K562 (cell line): ENCODE data around the gene FBXO17. TPM values are rescaled to one million over a fixed set of nuclear protein-coding genes. Genes with fewer than 3 reads are reported as not detected.
A peak's percentile ranks its signal among the peaks of the same experiment; 100 is the strongest.

Experiments used
- BDP1 ChIP-seq: IDR thresholded peaks from 3 replicates; pipeline ENCODE4 v1.6.1; 2011; ENCODE audit not compliant: insufficient read length, insufficient read depth
- ELF4 ChIP-seq: fragments of 450-650 bp; formaldehyde crosslinking; IDR thresholded peaks from 2 replicates; pipeline ENCODE4 v1.4.0; 2022; ENCODE audit warnings: missing genetic modification characterization
- FOXK1 ChIP-seq: sonication (generic); formaldehyde crosslinking; IDR thresholded peaks from 2 replicates; pipeline ENCODE4 v1.8.0; 2022; ENCODE audit warnings: missing genetic modification reagents, mild to moderate bottlenecking, borderline replicate concordance
- MXI1 ChIP-seq: IDR thresholded peaks from 2 replicates; pipeline ENCODE4 v1.6.1; 2011; ENCODE audit warnings: low read depth, mild to moderate bottlenecking, improper control_type of control experiment, low read length
- NCOA4 ChIP-seq: fragments of 450-650 bp; IDR thresholded peaks from 2 replicates; pipeline ENCODE4 v1.6.1; 2018; ENCODE audit warnings: mild to moderate bottlenecking; ENCODE audit not compliant: partially characterized antibody
- PHF21A ChIP-seq: fragments of 450-650 bp; IDR thresholded peaks from 2 replicates; pipeline ENCODE4 v1.6.1; 2017; ENCODE audit warnings: low read depth, borderline replicate concordance
- SIN3B ChIP-seq: fragments of 450-650 bp; IDR thresholded peaks from 2 replicates; pipeline ENCODE4 v1.6.1; 2017; ENCODE audit warnings: low read depth, mild to moderate bottlenecking, moderate library complexity
- SLC30A9 ChIP-seq: fragments of 250-450 bp; sonication (Bioruptor Pico); IDR thresholded peaks from 2 replicates; pipeline ENCODE4 v1.8.0; 2022; ENCODE audit warnings: mild to moderate bottlenecking, moderate library complexity
- STAT5A ChIP-seq: IDR thresholded peaks from 2 replicates; pipeline ENCODE4 v1.6.1; 2012; ENCODE audit warnings: low read length, inconsistent platforms, borderline replicate concordance
- ZNF217 ChIP-seq: sonication (generic); formaldehyde crosslinking; IDR thresholded peaks from 2 replicates; pipeline ENCODE4 v1.8.0; 2022; ENCODE audit warnings: mild to moderate bottlenecking, missing genetic modification reagents
- ZNF239 ChIP-seq: fragments of 250-450 bp; sonication (Bioruptor Pico); IDR thresholded peaks from 2 replicates; pipeline ENCODE4 v1.4.0; 2020; ENCODE audit warnings: mild to moderate bottlenecking
- polyA plus RNA-seq, 8 experiments: library from polyadenylated mRNA; depleted of rRNA in 4 of 8; stranded (reverse) in 5 of 8; unstranded in 3 of 8; fragments of >200 nt; fragmentation: Nextera tagmentation in 2 of 8; fragmentation: Illumina TruSeq in 1 of 8; extraction: Ambion mirVana in 2 of 8; extraction: Trizol in 1 of 8; gene quantifications; 2 replicates each; pipeline versions ENCODE4 v1.2.1 to v1.2.3, GENCODE V29; 2011 to 2014; ENCODE audit warnings: inconsistent platforms in 1 of 8, missing spikeins in 1 of 8
- total RNA-seq, 7 experiments: library from RNA; depleted of rRNA in 6 of 7; stranded (reverse); fragments of >200 nt in 6 of 7; fragmentation: Illumina TruSeq in 2 of 7; extraction: Trizol in 2 of 7; gene quantifications; 2 replicates each; pipeline versions ENCODE4 v1.2.1 to v1.2.3, GENCODE V29; 2011 to 2021; ENCODE audit warnings: low replicate concordance in 1 of 7
- TF ChIP-seq, protein P1 (sequence below): fragments of 150-350 bp; conservative IDR thresholded peaks from 2 replicates; pipeline ENCODE4 v1.6.1; 2014; ENCODE audit warnings: low read length
- TF ChIP-seq, protein P2 (sequence below): fragments of 200-800 bp; sonication (Bioruptor generic); IDR thresholded peaks from 2 replicates; pipeline ENCODE4 v1.6.1; 2017; ENCODE audit warnings: missing genetic modification characterization, missing compliant biosample characterization
- TF ChIP-seq, protein P3 (sequence below): sonication (generic); formaldehyde crosslinking; IDR thresholded peaks from 2 replicates; pipeline ENCODE4 v1.8.1; 2023; ENCODE audit warnings: mild to moderate bottlenecking, missing genetic modification reagents
- TF ChIP-seq, protein P4 (sequence below): sonication (generic); formaldehyde crosslinking; IDR thresholded peaks from 2 replicates; pipeline ENCODE4 v1.8.0; 2022; ENCODE audit warnings: missing genetic modification reagents, mild to moderate bottlenecking, borderline replicate concordance
- TF ChIP-seq, protein P5 (sequence below): fragments of 250-450 bp; sonication (Bioruptor Pico); IDR thresholded peaks from 2 replicates; pipeline ENCODE4 v1.8.0; 2022; ENCODE audit warnings: moderate library complexity, mild to moderate bottlenecking, inconsistent platforms
- TF ChIP-seq, protein P6 (sequence below), 2 experiments: fragments of 450-650 bp; IDR thresholded peaks; 2 replicates each; pipeline ENCODE4 v1.6.1; 2016

FBXO17 gene
- total and polyA plus RNA-seq, 9 of the 15 experiments (the other 6 are each of a cell fraction or from before 2014, with no cell fraction given) = 4.1 to 27.1 (median 19.0) TPM

DNA sequence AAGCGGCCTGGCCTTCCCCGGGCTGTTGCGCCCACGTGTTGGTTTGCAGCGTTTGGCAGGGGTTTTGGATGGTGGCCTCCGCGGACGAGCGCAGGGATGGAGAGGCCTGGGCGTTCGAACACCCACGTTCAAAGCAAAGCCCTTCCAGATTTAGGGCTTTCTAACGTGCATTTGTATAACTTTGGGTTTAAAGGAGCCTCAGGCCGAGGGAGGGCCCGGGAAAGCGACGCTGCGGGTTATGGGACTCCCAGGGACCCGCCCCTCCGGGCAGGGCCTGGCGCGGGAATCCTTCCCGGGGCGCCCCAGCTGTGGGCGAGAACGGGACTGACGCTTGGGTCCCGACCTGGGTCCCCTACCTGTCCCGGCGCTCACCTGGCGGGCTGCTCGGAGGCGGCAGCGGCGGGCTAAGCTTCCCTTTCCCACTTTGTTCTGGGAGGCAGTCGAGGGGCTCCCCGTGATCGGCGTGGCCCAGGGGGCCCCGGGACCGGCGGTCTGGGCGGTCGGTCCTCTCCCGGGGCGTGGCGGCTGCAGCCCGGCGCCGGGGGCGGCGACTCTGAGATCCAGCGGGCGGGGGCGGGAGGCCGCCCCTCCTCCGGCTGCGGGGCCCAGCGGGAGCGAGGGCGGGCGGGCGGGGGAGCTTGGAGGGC is at the start of gene FBXO17 (continued):
- TF ChIP-seq, protein P1, sequence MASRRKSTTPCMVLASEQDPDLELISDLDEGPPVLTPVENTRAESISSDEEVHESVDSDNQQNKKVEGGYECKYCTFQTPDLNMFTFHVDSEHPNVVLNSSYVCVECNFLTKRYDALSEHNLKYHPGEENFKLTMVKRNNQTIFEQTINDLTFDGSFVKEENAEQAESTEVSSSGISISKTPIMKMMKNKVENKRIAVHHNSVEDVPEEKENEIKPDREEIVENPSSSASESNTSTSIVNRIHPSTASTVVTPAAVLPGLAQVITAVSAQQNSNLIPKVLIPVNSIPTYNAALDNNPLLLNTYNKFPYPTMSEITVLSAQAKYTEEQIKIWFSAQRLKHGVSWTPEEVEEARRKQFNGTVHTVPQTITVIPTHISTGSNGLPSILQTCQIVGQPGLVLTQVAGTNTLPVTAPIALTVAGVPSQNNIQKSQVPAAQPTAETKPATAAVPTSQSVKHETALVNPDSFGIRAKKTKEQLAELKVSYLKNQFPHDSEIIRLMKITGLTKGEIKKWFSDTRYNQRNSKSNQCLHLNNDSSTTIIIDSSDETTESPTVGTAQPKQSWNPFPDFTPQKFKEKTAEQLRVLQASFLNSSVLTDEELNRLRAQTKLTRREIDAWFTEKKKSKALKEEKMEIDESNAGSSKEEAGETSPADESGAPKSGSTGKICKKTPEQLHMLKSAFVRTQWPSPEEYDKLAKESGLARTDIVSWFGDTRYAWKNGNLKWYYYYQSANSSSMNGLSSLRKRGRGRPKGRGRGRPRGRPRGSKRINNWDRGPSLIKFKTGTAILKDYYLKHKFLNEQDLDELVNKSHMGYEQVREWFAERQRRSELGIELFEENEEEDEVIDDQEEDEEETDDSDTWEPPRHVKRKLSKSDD = no peak
- TF ChIP-seq, protein P2, sequence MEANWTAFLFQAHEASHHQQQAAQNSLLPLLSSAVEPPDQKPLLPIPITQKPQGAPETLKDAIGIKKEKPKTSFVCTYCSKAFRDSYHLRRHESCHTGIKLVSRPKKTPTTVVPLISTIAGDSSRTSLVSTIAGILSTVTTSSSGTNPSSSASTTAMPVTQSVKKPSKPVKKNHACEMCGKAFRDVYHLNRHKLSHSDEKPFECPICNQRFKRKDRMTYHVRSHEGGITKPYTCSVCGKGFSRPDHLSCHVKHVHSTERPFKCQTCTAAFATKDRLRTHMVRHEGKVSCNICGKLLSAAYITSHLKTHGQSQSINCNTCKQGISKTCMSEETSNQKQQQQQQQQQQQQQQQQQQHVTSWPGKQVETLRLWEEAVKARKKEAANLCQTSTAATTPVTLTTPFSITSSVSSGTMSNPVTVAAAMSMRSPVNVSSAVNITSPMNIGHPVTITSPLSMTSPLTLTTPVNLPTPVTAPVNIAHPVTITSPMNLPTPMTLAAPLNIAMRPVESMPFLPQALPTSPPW = peak; percentile 90
- TF ChIP-seq, protein P3, sequence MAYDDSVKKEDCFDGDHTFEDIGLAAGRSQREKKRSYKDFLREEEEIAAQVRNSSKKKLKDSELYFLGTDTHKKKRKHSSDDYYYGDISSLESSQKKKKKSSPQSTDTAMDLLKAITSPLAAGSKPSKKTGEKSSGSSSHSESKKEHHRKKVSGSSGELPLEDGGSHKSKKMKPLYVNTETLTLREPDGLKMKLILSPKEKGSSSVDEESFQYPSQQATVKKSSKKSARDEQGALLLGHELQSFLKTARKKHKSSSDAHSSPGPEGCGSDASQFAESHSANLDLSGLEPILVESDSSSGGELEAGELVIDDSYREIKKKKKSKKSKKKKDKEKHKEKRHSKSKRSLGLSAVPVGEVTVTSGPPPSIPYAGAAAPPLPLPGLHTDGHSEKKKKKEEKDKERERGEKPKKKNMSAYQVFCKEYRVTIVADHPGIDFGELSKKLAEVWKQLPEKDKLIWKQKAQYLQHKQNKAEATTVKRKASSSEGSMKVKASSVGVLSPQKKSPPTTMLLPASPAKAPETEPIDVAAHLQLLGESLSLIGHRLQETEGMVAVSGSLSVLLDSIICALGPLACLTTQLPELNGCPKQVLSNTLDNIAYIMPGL (CRISPR knock-in tag) = no peak
- TF ChIP-seq SLC30A9 (CRISPR knock-in tag) = no peak
- TF ChIP-seq ZNF217 (CRISPR knock-in tag) = no peak
- no peak for TF ChIP-seq FOXK1
- TF ChIP-seq BDP1 = no peak
- TF ChIP-seq, protein P4, sequence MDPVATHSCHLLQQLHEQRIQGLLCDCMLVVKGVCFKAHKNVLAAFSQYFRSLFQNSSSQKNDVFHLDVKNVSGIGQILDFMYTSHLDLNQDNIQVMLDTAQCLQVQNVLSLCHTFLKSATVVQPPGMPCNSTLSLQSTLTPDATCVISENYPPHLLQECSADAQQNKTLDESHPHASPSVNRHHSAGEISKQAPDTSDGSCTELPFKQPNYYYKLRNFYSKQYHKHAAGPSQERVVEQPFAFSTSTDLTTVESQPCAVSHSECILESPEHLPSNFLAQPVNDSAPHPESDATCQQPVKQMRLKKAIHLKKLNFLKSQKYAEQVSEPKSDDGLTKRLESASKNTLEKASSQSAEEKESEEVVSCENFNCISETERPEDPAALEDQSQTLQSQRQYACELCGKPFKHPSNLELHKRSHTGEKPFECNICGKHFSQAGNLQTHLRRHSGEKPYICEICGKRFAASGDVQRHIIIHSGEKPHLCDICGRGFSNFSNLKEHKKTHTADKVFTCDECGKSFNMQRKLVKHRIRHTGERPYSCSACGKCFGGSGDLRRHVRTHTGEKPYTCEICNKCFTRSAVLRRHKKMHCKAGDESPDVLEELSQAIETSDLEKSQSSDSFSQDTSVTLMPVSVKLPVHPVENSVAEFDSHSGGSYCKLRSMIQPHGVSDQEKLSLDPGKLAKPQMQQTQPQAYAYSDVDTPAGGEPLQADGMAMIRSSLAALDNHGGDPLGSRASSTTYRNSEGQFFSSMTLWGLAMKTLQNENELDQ (CRISPR knock-in tag) = no peak
- TF ChIP-seq, protein P5, sequence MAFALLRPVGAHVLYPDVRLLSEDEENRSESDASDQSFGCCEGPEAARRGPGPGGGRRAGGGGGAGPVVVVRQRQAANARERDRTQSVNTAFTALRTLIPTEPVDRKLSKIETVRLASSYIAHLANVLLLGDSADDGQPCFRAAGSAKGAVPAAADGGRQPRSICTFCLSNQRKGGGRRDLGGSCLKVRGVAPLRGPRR (CRISPR knock-in tag) = no peak
- no peak for TF ChIP-seq ZNF239
- TF ChIP-seq MXI1 = peak; percentile 80
- TF ChIP-seq, protein P6, sequence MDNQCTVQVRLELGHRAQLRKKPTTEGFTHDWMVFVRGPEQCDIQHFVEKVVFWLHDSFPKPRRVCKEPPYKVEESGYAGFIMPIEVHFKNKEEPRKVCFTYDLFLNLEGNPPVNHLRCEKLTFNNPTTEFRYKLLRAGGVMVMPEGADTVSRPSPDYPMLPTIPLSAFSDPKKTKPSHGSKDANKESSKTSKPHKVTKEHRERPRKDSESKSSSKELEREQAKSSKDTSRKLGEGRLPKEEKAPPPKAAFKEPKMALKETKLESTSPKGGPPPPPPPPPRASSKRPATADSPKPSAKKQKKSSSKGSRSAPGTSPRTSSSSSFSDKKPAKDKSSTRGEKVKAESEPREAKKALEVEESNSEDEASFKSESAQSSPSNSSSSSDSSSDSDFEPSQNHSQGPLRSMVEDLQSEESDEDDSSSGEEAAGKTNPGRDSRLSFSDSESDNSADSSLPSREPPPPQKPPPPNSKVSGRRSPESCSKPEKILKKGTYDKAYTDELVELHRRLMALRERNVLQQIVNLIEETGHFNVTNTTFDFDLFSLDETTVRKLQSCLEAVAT (IDR thresholded peaks at IDR 0.05) = no peak
- peak; percentile 51; the same call in 1 of the 2 replicates for TF ChIP-seq SIN3B
- TF ChIP-seq NCOA4 = no peak
- TF ChIP-seq STAT5A = no peak
- no peak; the same call in 1 of the 2 replicates for TF ChIP-seq PHF21A
- no peak for TF ChIP-seq ELF4 (CRISPR knock-in tag)
